CD4-positive, alpha-beta T cell treated with Interleukin-21 for 1 hour (primary cell): ENCODE measurements around the gene C17orf113.
A peak's percentile ranks its signal among the peaks of the same experiment; 100 is the strongest.
"Not testable (repeated sequence)": the region's sequence is repeated elsewhere in the genome, so short reads cannot be mapped to it uniquely, and the experiment has no call there.

Experiments used
- DNase-seq: peaks from one replicate; pipeline ENCODE4 v3.0.0-alpha.2; 2020

The C17orf113 gene

DNA sequence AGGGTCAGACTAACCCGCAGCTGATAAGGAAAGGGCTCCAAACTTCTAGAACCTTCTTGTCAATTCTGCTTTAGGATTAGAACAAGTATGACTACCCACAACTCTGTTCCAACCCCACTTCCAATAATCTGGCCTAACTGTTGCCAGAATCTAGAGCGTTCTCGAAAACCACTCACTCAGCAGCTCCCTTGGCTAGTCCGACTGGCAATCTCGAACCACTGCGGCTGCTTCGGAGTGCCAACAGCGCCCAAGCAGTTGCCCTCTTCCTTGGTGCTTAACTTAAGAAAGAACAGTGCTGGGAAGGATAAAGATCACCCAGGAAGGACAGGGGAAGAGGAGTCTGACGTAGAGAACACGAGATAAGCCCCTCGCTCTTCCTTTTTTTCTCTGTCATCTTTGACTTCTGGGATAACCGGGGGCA, 34.0 kb downstream of the C17orf113 start:
- DNase-seq, result peak; percentile 30

DNA sequence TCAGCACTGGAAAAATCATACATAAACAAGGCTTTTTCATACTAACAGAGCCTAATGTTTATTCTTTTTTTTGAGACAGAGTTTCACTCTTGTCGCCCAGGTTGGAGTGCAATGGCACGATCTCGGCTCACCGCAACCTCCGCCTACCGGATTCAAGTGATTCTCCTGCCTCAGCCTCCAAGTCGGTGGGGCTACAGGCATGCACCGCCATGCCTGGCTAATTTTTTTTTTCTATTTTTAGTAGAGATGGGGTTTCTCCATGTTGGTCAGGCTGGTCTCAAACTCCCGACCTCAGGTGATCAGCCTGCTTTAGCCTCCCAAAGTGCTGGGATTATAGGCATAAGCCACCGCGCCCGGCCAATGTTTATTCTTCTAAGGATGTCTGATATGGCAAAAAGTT, 36.7 kb downstream of the C17orf113 start:
- DNase-seq, result not testable (repeated sequence)

DNA sequence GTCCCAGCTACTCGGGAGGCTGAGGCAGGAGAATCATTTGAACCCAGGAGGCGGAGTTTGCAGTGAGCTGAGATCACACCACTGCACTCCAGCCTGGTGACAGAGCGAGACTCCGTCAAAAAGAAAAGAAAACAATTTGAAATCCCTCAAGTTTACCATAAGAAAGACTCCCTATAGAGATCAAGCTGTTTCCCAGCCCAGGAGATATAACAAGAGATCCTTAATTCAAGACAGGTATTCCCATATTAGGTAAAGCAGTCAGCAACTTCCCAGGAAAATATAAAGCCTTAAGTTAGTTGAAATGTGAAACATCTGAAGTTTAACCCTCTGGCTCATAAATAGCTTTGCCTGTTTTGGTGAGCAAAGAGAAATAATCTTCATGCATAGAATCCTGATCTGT, 38.0 kb downstream of the C17orf113 start:
- DNase-seq, result not testable (repeated sequence)

DNA sequence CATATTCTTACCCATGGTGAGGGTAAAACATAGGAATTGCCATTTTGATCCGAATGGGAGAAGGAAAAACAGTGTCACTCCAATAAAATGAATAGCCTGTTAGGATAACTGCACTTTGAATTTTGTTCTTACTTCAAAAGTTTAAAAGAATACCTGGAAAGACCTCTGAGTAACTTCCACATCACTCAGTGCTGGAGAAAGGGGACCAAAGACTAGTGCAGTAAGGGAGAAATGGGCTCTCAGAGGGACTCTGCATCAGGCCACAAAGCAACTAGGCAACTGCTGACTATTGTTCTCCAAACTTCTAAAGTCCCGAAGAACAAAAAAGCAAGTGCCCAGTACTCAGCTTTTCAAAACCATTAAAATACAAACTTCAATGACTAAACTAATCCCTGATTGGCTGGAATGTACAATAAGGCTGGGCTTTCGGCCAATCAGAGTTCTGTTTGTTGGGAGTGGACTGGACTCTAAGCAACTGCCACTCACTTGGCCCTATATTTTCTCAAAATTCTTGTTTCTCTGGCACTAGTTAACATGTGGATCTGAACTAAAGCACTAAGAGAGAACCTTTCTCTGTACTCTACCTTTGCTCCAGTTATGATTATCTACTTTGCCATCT, 39.4 kb downstream of the C17orf113 start:
- peak; percentile 18 for DNase-seq

DNA sequence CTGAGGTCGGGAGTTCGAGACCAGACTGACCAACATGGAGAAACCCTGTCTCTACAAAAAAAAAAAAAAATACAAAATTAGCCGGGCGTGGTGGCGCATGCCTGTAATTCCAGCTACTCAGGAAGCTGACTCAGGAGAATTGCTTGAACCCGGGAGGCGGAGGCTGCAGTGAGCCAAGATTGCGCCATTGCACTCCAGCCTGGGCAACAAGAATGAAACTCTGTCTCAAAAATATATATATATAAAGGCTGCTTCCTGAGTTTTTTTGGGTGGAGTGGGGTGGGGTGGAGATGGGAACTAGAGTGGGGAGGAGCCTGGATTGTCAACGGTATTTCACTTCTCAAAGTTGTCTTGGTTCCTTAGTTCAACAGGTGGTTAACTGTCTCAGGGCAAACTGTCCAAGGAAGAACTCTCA, 40.1 kb downstream of the C17orf113 start:
- not testable (repeated sequence) for DNase-seq

DNA sequence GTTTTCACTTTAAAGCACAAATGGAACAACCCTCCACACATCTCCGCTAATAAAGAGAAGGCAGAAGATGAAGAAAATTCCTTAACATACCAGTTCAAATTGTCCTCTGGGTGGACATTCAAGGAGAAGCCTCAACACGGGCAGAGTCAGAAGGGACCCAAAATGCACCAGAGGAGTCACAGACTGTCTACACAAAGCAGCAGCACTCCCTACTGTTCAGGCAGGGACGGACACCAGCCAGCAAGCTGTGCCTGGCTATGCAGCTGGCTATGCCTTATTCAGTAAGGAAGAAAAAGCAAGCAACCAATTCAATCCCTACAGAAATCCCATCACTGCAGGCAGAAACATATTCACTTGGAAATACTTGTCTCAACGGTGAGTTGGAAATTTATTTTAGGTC, 41.2 kb downstream of the C17orf113 start:
- DNase-seq, result no peak

DNA sequence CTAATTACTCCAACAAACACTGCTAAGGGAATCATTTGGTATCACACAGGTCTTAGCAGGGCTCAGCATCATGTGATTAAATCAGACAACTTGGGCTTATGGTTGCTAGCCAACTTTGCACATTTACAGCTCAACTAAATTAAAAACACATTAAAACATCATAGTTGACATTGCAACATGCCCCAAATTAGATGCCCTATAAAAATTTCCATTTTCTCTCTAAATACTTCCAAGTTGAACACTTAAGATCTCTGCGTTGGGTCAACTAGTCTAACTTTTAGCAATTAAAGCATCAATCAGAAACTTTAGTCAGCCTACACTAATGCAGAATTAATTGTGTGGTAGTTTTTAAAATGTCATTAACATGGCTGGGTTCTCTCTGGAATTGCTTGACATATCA, 45.2 kb downstream of the C17orf113 start:
- no peak for DNase-seq

DNA sequence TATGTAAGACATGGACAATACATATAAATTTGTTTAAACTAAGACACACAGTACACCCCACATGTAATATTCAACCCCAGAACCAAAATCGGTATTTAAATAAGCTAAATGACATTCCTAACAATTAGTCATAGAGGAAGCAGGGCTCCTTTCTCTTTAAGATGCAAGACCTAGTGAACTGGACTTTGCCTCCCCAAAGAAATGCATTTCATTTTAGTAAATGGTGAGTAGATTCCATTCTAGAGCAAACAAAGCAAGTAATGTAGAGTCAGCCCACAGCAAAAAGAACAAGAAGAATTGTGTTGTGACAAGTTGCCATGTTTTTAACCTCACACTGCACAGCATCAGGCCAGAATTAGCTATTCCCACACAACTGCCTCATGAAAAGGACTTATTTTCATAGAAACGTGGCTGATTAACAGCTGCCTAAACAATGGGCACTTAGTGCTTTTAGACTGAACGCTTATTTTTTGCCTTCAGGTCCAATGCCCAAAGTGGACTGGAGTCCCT, 47.6 kb downstream of the C17orf113 start:
- no peak for DNase-seq

DNA sequence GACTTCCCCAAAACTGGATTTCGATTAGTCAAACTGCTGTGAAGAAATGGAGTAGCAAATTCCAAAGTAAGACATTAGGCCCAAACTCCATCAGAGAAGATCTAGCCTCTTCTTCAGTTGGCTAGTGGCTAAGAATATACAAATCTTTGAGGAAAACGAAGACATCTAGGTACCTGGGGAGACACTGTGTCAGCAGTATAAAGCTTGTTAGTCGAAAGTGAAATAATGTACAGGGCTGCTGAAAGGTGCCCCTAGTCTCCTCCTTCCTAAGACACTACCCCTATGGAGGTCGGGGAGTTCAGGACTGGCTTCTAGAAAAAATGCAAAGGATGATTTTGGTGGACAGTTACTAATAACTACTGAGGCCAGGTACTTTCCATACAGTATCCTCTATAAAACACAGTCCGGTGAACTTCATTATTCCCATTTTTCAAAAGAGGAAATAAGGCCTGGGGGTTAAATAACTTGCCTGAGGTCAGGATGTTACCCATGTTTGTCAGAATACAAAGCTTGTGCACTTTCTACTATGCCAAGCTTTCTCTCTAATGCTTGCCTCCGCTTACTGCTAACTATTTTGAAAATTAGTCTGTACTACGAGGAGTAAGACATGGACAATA, 48.1 kb downstream of the C17orf113 start:
- DNase-seq, result no peak

DNA sequence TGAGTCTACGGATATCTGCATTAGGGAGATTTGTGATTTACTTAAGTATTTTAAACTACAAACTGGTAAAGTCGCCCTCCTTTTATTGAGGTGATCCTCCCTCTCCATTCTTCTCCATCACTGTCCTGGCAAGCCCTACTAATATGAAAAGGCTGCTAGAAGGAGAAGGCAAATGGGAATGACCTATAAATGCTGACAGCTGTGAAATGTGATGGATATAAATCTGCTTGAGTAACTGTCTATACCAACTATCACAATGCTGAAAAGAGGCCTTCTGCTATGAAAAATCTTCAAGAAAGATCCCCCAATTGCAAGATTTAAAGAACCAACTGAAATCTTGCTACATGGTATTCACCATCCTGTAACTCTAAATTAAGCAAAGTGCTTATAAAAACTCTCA, 48.7 kb downstream of the C17orf113 start:
- no peak for DNase-seq

DNA sequence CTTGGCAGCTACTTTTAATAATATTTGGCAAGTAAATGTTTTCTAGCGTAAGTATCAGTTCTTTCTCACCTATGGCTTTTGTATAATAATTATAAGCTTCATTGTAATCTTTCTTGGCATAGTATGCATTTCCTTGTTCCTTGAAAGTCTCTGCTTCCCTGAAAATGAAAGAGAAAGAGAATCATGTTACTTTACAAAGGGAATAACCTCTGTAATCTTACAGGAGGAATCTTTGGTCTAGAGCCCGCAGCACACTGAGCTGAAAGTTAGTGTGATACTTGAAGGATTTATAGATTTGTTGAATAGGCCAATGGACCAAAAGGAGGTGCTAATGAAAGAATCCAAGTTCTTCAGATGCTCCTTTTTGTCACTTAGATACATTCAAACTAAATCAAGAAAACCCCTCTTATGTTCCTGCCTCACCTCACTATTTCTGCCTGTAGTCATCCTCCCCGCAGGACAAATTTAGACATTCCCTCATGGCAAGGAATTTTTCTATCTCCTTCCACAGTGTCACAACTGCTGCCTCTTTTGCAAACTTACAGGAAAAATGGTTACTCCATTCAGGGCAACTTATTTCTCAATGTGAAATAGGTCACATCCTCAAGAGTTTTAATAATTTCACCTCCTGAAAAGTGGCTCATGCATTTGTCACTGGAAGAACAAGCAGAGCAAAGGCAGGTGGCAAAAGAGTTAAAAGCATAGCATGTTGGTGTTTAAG, 49.8 kb downstream of the C17orf113 start:
- DNase-seq, result no peak

DNA sequence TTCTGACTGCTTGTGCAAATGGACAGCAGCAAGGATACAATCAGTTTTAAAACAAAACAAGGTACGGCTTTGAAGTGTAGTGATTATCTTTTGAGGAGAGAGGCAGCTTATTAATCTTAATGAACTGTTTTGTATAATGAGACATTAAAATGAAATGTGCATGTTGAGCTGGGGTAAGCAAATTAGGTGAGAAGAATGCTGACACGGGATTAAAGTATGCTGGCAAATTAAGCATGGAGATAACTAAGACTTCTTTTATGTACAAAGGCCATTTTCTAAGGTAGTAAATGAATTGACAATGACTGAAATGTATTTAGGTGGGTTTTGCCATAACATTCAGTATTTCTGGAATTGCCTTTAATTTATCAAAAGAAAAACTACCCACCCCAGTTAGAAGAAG, 51.9 kb downstream of the C17orf113 start:
- no peak for DNase-seq

DNA sequence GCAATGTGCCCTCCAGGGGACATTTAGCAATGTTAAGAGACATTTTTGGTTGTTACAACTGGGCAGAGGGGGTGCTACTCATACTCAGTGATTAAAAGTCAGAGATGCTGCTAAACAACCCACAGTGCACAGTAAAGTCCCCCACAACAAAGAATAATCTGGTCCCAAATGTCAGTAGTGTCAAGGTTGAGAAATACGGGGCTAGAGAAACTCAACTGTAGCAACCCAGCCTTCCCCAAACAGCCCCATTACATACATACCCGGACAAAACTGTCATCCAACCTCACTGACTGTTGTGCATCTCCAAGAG, 53.6 kb downstream of the C17orf113 start:
- no peak for DNase-seq

DNA sequence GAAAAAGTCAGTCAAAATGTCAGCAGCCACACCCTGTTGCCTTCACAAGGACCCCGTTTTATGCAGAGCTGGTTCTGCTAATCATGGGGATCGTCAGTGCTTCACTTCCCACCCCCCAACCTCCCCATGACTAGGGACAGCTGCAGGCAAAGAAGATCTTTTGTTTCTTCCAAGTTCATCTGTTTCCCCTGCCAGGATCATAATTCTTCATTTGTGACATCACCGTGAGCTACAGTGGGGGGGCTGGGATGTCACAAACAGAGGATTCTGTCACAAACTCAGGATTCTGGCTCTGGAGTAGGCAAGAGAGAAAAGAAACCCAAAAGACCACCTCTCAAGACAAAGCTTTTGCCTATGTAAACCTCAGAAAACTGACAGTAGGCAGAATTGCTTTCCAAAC, 57.8 kb downstream of the C17orf113 start:
- DNase-seq, result no peak

DNA sequence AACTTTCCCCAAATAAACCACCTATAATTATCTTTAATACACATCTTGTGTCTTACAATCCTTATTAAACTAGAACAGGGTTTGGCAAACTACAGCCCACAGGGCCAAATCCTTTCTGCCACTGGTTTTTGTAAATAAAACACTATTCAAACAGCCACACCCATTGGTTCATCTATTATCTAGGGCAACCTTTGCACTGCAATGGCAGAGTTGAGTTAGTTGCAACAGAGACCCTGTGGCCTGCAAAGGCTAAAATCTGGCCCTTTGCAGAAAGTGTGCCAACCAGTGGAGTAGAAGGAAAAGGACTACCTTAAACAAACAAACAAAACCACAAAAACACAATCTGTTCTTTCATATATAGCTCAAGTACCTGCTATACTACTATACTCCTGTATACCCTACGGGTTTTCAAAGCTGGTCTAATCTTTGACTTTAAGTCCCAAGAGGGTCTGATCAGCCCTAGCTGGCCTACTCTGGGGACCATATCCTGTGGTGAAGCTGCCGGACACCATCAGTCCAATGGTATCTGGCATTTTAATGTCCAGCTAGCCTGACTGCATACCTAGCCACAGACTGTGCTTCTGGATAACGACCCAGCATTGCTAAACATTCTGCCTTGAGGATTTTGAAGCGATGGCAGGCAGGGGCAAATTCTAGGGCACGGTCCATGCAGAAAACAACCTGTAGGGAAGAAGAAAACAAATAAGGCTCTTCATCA, 60.5 kb downstream of the C17orf113 start:
- no peak for DNase-seq

DNA sequence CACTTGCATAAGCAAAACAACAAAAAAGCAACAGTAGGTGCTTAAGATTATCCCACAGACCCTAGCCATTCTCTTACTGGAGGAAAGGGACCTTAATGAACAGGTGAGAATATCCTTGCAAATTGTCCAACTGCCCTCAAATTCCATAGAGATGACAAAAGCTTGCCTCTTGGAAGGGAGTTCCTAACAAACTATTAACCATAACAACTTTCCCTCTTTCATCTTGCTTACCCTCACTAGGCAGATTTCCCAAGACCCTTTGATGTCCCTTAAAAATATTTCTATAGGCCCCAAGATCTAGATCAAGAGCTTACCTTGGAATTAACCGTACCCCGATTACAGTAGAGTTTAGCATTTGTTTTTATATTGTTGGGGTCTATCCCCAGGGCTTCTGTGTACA, 62.0 kb downstream of the C17orf113 start:
- DNase-seq, result no peak
